ENCODE measurements around the gene CLIC4. TPM values are rescaled to one million over a fixed set of nuclear protein-coding genes. Genes with fewer than 3 reads are reported as not detected.

Gene CLIC4
- total and polyA plus RNA-seq, 2 experiments from 2014 or later, result 136 to 361 TPM

DNA sequence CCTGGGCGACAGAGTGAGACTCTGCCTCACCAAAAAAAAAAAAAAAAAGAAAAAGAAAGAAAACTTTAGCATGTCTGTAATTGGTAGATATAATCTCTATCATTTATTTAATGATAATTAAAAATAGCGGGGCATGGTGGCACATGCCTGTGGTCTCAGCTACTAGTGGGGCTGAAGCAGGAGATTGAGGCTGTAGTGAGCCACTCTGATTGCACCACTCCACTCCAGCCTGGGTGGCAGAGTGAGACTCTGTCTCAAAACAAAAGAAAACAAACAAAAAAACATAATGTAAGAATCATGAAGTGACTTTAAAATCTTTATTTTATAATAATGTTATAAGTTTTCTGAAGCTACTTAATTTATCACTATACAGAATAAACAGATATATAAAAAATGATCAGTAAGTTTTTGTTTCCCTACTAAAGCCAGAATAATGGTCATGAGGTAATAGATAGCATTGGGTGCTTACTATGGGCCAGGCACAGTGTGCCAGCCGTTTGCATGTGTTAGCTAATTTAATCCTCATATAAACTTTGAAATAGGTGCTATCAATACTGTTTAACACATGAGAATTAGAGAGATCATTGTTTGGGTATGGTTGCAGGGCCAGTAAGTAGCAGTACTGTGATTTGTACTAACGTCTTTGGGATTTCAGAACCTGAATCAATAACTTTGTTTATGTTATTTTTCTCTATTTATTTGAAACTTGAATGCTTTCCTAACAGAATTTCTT, 23.8 kb downstream of the CLIC4 start:
- no peak overlapping the region for H3K4me3 ChIP-seq
- H3K27me3 ChIP-seq, result no peaks in the 10 kb centered on the region
- peak overlapping the region; percentile 90 for H3K27ac ChIP-seq
- no peaks in the 10 kb centered on the region for H3K9me3 ChIP-seq (ENCODE audit: low read depth)
- no peak for DNase-seq (ENCODE audit: low read depth in 1 of 2, low spot score in 1 of 2)
- H3K36me3 ChIP-seq, result no peaks in the 10 kb centered on the region
- H3K4me1 ChIP-seq (ENCODE audit: low read depth), result peaks cover 42% of the 10 kb centered on the region
- no peak for TF ChIP-seq CTCF (IDR thresholded peaks at IDR 0.05; ENCODE audit: low read depth, low read length)

- no peaks in the 10 kb centered on the region for H3K36me3 ChIP-seq
- H3K27me3 ChIP-seq, result no peaks in the 10 kb centered on the region
- TF ChIP-seq CTCF (IDR thresholded peaks at IDR 0.05; ENCODE audit: low read depth, low read length), result no peak
- peaks cover 35% of the 10 kb centered on the region for H3K4me1 ChIP-seq (ENCODE audit: low read depth)
- no peaks in the 10 kb centered on the region for H3K9me3 ChIP-seq (ENCODE audit: low read depth)
- H3K4me3 ChIP-seq, result no peak overlapping the region
- DNase-seq (ENCODE audit: low read depth in 1 of 2, low spot score in 1 of 2), result peak; percentile 42 to 96
- peak overlapping the region; percentile 90 for H3K27ac ChIP-seq
Measured at GRCh38 chr1:24769656-24770651, 24.7 kb downstream of the CLIC4 start.

DNA sequence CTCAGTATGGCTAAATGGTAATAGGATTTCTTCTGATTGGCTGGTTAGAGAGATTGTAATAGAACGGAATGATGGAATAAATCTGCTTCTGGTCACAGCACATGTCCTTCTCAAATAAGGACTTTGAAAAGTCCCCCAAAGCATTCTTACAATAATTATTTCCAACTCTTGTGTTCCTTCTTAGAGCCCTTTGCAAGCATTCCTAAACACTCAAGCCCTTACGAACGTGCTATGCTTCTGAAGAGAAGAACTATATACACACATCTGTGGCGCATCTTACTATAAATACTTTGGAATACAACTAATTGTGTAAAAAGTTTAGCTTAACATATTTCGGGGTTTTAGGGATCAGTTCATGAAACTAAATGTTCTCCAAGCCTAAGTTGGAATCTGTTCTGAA, 25.6 kb downstream of the CLIC4 start:
- Histone ChIP-seq H3K27ac (peak overlapping the region; percentile 90), H3K4me3 (no peak overlapping the region), H3K27me3 (no peaks in the 10 kb centered on the region), H3K9me3 (ENCODE audit: low read depth) (no peaks in the 10 kb centered on the region), H3K36me3 (no peaks in the 10 kb centered on the region), H3K4me1 (ENCODE audit: low read depth) (peaks cover 33% of the 10 kb centered on the region)
- DNase-seq (ENCODE audit: low read depth in 1 of 2, low spot score in 1 of 2), result peak in 1 of 2 donors; percentile 41
- TF ChIP-seq CTCF (IDR thresholded peaks at IDR 0.05; ENCODE audit: low read depth, low read length), result no peak

DNA sequence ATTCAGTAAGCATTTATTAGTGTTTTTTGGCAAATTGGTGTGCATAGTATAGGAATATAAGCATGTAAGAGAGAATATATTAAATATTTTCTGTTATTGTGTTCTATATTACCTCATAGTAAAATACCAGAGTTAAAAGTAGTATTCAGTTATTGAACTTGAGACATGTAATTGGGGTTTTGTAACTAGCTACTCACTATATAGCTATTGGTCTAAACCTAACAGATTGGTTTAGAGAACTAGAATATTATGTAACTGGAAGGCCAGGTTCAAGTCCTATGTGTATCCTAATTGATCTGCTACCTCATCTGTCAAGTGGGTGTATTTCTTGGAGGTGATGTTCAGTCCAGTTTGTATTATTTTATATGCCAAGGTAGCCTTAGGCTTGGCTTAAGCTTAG, 26.3 kb downstream of the CLIC4 start:
- no peak for TF ChIP-seq CTCF (IDR thresholded peaks at IDR 0.05; ENCODE audit: low read depth, low read length)
- Histone ChIP-seq H3K27me3 (no peaks in the 10 kb centered on the region), H3K27ac (peak overlapping the region; percentile 90), H3K9me3 (ENCODE audit: low read depth) (no peaks in the 10 kb centered on the region), H3K4me3 (no peak overlapping the region), H3K36me3 (no peaks in the 10 kb centered on the region), H3K4me1 (ENCODE audit: low read depth) (peaks cover 38% of the 10 kb centered on the region)
- DNase-seq (ENCODE audit: low read depth in 1 of 2, low spot score in 1 of 2), result no peak

- Histone ChIP-seq H3K27ac (no peak overlapping the region), H3K4me1 (ENCODE audit: low read depth) (peaks cover 41% of the 10 kb centered on the region), H3K27me3 (no peaks in the 10 kb centered on the region), H3K4me3 (no peak overlapping the region), H3K36me3 (no peaks in the 10 kb centered on the region), H3K9me3 (ENCODE audit: low read depth) (no peaks in the 10 kb centered on the region)
- no peak for DNase-seq (ENCODE audit: low read depth in 1 of 2, low spot score in 1 of 2)
- no peak for TF ChIP-seq CTCF (IDR thresholded peaks at IDR 0.05; ENCODE audit: low read depth, low read length)
Measured at GRCh38 chr1:24773618-24774017, 28.4 kb downstream of the CLIC4 start.

Measured in cardiac muscle cell (in vitro differentiated cells and primary cell).